Chondrocyte (in vitro differentiated cells): ENCODE measurements around the gene CAMSAP2. TPM values are rescaled to one million over a fixed set of nuclear protein-coding genes. Genes with fewer than 3 reads are reported as not detected.

Experiments used
- DNase-seq: peaks from one replicate; pipeline ENCODE4 v3.0.0; 2021; ENCODE audit warnings: mixed read lengths, low spot score
- H3K27ac Mint-ChIP-seq: one replicate; pipeline ENCODE4 v1.8.0; 2021; ENCODE audit warnings: mild to moderate bottlenecking, moderate library complexity, mixed read lengths; ENCODE audit not compliant: unreplicated experiment
- H3K27me3 Mint-ChIP-seq: 2 replicates; pipeline ENCODE4 v1.8.0; 2021; ENCODE audit warnings: low read depth, mixed read lengths
- H3K36me3 Mint-ChIP-seq: 2 replicates; pipeline ENCODE4 v1.8.0; 2021; ENCODE audit warnings: low read depth, mixed read lengths
- H3K4me1 Mint-ChIP-seq: 2 replicates; pipeline ENCODE4 v1.8.0; 2021; ENCODE audit warnings: low read depth, mild to moderate bottlenecking, mixed read lengths
- H3K4me3 Mint-ChIP-seq: one replicate; pipeline ENCODE4 v1.8.0; 2021; ENCODE audit warnings: mild to moderate bottlenecking, moderate library complexity, mixed read lengths; ENCODE audit not compliant: unreplicated experiment
- H3K9me3 Mint-ChIP-seq: 2 replicates; pipeline ENCODE4 v1.8.0; 2021; ENCODE audit warnings: low read depth, mixed read lengths
- total RNA-seq: library from RNA; stranded (reverse); gene quantifications from 3 replicates; pipeline ENCODE4 v1.2.1, GENCODE V29; 2021
- TF ChIP-seq, protein P1 (sequence below): fragments of 200-600 bp; sonication (generic); IDR thresholded peaks from 2 replicates; pipeline ENCODE4 v1.5.0; 2021; ENCODE audit warnings: antibody characterized with exemption, mild to moderate bottlenecking, moderate library complexity

Gene CAMSAP2
- total RNA-seq, 1 donor from 2014 or later: 51.8 TPM

DNA sequence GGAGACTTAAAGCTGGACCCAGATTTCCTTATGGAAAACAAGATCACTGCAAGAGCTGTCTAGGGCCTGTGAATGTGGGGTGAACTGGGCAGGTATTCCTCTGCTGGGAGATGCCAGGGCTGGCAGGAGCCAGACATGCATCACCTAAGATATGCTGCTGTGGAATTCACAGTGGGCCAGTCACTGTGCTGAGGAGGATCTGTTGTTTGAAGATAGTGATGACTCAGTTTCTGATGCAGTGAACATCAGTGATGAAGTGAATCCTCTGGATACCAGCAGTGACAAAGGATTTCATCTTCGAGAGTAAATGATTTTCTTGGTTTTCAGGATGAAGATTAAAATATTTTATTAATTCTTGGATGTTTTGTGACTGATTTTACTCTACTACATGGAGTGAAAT lies 29.9 kb upstream of the CAMSAP2 start:
- TF ChIP-seq, protein P1, sequence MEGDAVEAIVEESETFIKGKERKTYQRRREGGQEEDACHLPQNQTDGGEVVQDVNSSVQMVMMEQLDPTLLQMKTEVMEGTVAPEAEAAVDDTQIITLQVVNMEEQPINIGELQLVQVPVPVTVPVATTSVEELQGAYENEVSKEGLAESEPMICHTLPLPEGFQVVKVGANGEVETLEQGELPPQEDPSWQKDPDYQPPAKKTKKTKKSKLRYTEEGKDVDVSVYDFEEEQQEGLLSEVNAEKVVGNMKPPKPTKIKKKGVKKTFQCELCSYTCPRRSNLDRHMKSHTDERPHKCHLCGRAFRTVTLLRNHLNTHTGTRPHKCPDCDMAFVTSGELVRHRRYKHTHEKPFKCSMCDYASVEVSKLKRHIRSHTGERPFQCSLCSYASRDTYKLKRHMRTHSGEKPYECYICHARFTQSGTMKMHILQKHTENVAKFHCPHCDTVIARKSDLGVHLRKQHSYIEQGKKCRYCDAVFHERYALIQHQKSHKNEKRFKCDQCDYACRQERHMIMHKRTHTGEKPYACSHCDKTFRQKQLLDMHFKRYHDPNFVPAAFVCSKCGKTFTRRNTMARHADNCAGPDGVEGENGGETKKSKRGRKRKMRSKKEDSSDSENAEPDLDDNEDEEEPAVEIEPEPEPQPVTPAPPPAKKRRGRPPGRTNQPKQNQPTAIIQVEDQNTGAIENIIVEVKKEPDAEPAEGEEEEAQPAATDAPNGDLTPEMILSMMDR: no peak
- no peaks in the 10 kb centered on the region for H3K27me3 Mint-ChIP-seq
- H3K4me1 Mint-ChIP-seq: no peaks in the 10 kb centered on the region
- no peak for DNase-seq
- H3K4me3 Mint-ChIP-seq: no peak overlapping the region
- no peak overlapping the region for H3K27ac Mint-ChIP-seq
- peaks cover 2% of the 10 kb centered on the region for H3K9me3 Mint-ChIP-seq
- no peaks in the 10 kb centered on the region for H3K36me3 Mint-ChIP-seq

DNA sequence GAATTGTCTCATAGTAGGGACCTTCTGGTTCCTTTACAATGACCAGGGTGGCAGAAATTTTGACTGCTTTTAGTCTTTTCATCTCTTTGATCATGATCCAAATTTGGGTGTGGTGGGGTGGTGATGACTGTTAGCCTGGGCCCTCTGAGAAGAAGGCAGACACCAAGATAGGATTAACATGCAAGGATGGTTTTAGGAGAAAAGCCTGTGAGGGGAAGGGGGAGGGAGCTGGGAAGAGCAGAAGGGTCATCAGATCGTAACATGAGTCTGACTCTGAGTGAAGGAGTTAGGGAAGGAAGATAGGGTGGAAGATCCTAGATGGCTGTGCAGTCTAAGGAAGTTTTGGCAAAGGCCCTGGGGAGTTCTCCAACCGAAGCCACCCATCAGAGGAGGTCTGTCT lies 28.5 kb upstream of the CAMSAP2 start:
- Mint-ChIP-seq H3K27me3 (no peaks in the 10 kb centered on the region), H3K4me3 (no peak overlapping the region), H3K27ac (no peak overlapping the region), H3K36me3 (peaks cover 2% of the 10 kb centered on the region), H3K9me3 (peaks cover 5% of the 10 kb centered on the region), H3K4me1 (no peaks in the 10 kb centered on the region)
- TF ChIP-seq, protein P1: no peak
- no peak for DNase-seq

DNA sequence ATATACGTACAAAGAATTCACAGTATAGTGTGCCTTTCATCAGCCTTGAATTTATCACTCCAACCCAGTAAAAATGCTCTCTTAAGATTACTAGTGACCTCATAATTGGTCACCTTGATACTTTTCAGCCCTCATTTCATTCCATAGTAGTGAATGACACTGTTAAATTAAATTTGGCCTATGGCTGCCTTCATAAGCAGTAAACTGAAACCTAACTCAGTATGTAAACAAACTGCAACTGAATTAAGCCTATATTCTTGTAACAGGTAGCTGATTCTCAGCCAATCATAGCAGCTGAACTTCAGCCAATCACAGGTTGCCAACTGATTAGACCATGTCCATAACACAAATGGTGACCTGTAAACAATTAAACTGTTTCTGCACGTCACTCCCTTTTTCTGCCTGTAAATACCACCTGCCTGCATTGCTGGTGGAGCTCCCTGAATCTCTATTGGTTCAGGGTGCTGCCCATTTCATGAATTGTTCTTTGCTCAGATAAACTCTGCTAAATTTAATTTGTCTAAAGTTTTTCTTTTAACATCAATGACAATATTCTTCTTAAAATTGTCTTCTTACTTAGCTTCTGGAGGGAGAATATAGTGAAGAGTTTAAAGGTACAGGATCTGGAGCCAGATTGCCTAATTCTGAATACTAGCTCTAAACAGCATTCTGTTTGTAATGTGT lies 24.0 kb upstream of the CAMSAP2 start:
- no peak overlapping the region for H3K27ac Mint-ChIP-seq
- TF ChIP-seq, protein P1: no peak
- H3K4me3 Mint-ChIP-seq: no peak overlapping the region
- H3K27me3 Mint-ChIP-seq: peaks cover 4% of the 10 kb centered on the region
- H3K36me3 Mint-ChIP-seq: peaks cover 3% of the 10 kb centered on the region
- H3K4me1 Mint-ChIP-seq: no peaks in the 10 kb centered on the region
- DNase-seq: no peak
- peaks cover 5% of the 10 kb centered on the region for H3K9me3 Mint-ChIP-seq

DNA sequence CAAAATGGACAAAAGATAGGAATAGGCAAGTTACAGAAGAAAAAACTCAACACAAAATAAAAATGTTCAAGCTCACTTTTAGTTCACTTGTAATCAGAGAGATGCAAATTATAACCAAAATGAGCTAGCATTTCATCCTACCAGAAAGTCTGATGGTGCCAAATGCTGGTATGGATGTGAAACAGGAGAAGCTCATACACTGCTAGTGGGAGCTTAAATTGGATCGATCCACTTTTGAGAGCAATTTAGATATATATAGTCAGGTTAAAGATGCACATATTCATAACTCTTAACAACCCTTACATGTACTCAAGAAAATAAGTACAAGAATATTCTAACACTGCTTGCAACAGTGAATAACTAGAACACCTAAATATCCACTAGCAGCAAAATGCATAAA lies 18.5 kb upstream of the CAMSAP2 start:
- Mint-ChIP-seq H3K4me3 (no peak overlapping the region), H3K4me1 (no peaks in the 10 kb centered on the region), H3K27ac (no peak overlapping the region), H3K36me3 (peaks cover 1% of the 10 kb centered on the region), H3K9me3 (no peaks in the 10 kb centered on the region), H3K27me3 (peaks cover 6% of the 10 kb centered on the region)
- DNase-seq: no peak
- TF ChIP-seq, protein P1: no peak

DNA sequence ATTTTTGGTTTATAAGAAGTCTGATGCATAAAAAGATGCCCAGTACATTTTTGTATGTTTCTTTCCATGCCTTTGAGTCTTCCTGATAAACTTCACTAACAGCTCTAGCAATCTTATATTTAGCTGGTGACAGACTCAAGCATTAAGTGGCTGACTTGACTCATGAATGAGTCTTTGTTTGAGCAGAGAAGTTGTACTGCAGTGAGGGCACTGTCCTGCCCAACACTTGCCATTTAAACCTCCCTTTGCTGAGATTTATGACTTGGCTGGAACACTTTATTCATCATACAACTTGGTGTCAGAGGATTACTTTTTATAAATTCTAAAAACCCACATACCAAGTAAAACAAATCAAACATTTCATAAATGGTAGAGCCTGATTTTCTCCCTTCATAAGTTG lies 14.6 kb upstream of the CAMSAP2 start:
- Mint-ChIP-seq H3K36me3 (no peaks in the 10 kb centered on the region), H3K27me3 (peaks cover 2% of the 10 kb centered on the region), H3K4me3 (no peak overlapping the region), H3K27ac (no peak overlapping the region), H3K9me3 (no peaks in the 10 kb centered on the region), H3K4me1 (no peaks in the 10 kb centered on the region)
- DNase-seq: no peak
- TF ChIP-seq, protein P1: no peak
